A549 (cell line): ENCODE data around the gene EMC8.

Experiments used
- MAX ChIP-seq: IDR thresholded peaks from 2 replicates; pipeline ENCODE4 v1.6.1; 2012
- POLR2A ChIP-seq: IDR thresholded peaks from 2 replicates; pipeline ENCODE4 v1.6.1; 2012; ENCODE audit warnings: mild to moderate bottlenecking, low read length
- POLR2AphosphoS2 ChIP-seq: conservative IDR thresholded peaks from 2 replicates; pipeline ENCODE4 v1.6.1; 2012; ENCODE audit warnings: low read length, improper control_type of control experiment, inconsistent platforms
- TF ChIP-seq, protein P1 (sequence below): fragments of >200 bp; sonication (Bioruptor Twin); formaldehyde crosslinking; IDR thresholded peaks from 3 replicates; pipeline ENCODE4 v1.5.1; 2016

- TF ChIP-seq, protein P1, sequence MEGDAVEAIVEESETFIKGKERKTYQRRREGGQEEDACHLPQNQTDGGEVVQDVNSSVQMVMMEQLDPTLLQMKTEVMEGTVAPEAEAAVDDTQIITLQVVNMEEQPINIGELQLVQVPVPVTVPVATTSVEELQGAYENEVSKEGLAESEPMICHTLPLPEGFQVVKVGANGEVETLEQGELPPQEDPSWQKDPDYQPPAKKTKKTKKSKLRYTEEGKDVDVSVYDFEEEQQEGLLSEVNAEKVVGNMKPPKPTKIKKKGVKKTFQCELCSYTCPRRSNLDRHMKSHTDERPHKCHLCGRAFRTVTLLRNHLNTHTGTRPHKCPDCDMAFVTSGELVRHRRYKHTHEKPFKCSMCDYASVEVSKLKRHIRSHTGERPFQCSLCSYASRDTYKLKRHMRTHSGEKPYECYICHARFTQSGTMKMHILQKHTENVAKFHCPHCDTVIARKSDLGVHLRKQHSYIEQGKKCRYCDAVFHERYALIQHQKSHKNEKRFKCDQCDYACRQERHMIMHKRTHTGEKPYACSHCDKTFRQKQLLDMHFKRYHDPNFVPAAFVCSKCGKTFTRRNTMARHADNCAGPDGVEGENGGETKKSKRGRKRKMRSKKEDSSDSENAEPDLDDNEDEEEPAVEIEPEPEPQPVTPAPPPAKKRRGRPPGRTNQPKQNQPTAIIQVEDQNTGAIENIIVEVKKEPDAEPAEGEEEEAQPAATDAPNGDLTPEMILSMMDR = no peak
- no peak for TF ChIP-seq MAX
- TF ChIP-seq POLR2A = peak; percentile 59
- TF ChIP-seq POLR2AphosphoS2 = no peak
These were observed 48.3 kb downstream of the EMC8 start, which contains the start of gene C16orf74 for GRCh38 chr16:85750827-85751697.
